ENCODE results near the gene MNT. TPM values are rescaled to one million over a fixed set of nuclear protein-coding genes. Genes with fewer than 3 reads are reported as not detected.

The MNT gene
- total RNA-seq, 4 donors from 2014 or later: 2.9 to 5.4 (median 4.2) TPM

- Histone ChIP-seq H3K4me1 (peaks cover 16 to 19% of the 10 kb centered on the region in 2 donors), H3K27me3 (no peaks in the 10 kb centered on the region), H3K9me3 (no peaks in the 10 kb centered on the region), H3K27ac (peak overlapping the region in 2 of 4 donors; percentile 16 to 81), H3K4me3 (no peak overlapping the region), H3K36me3 (peaks cover 0 to 17% of the 10 kb centered on the region in 2 donors)
- TF ChIP-seq POLR2A (IDR thresholded peaks at IDR 0.05) (no peak), CTCF (IDR thresholded peaks at IDR 0.05 in 4 of 5, conservative IDR thresholded peaks at IDR 0.05 in 1 of 5) (no peak)
- ATAC-seq (no peak), DNase-seq (no peak)
- in situ Hi-C loops (cut with MboI; ENCODE audit: low sequenced_read_pairs in 4 of 4) (loop anchor here in 1 of 4 donors (25.0 kb wide), 1 partner anchor 292 kb away; the partner anchor contains the start of gene CLUH), intact Hi-C loops (cut with DNase I; ENCODE audit: low total_unique reads) (no loop called here)
Observed at GRCh38 chr17:2420176-2420575, 19.3 kb upstream of the MNT start.

- no peaks in the 10 kb centered on the region for H3K9me3 ChIP-seq
- H3K4me1 ChIP-seq: peaks cover 16 to 19% of the 10 kb centered on the region in 2 donors
- intact Hi-C loops (cut with DNase I; ENCODE audit: low total_unique reads): loop anchor here (10.0 kb wide), 1 partner anchor 55 kb away; no protein-coding TSS in a partner anchor
- no peak for ATAC-seq
- peak overlapping the region; percentile 54 to 81 (median 74) for H3K27ac ChIP-seq
- H3K4me3 ChIP-seq: no peak overlapping the region
- H3K27me3 ChIP-seq: no peaks in the 10 kb centered on the region
- TF ChIP-seq POLR2A (IDR thresholded peaks at IDR 0.05) (no peak), CTCF (IDR thresholded peaks at IDR 0.05 in 4 of 5, conservative IDR thresholded peaks at IDR 0.05 in 1 of 5) (no peak)
- in situ Hi-C loops (cut with MboI; ENCODE audit: low sequenced_read_pairs in 4 of 4): loop anchor here in 3 of 4 donors (5.0 to 25.0 kb wide), 3 partner anchors 37 to 293 kb away; partner anchors contain the start of gene CLUH (in 1 of the 3)
- no peak for DNase-seq
- H3K36me3 ChIP-seq: peaks cover 0 to 17% of the 10 kb centered on the region in 2 donors
Observed at GRCh38 chr17:2419486-2419885, 18.6 kb upstream of the MNT start.

- DNase-seq: peak in 1 of 2 donors; percentile 76
- Histone ChIP-seq H3K4me1 (peaks cover 16 to 19% of the 10 kb centered on the region in 2 donors), H3K27me3 (no peaks in the 10 kb centered on the region)
Observed at GRCh38 chr17:2418572-2418971, 17.7 kb upstream of the MNT start.

GRCh38 chr17:2416010-2416734 is 15.3 kb upstream of the MNT start:
- no peak for TF ChIP-seq POLR2A (IDR thresholded peaks at IDR 0.05)
- TF ChIP-seq CTCF (IDR thresholded peaks at IDR 0.05 in 4 of 5, conservative IDR thresholded peaks at IDR 0.05 in 1 of 5): peak; percentile 96 to 98 (median 97)
- Histone ChIP-seq H3K9me3 (no peaks in the 10 kb centered on the region), H3K4me1 (peaks cover 16 to 28% of the 10 kb centered on the region in 2 donors), H3K27ac (peak overlapping the region; percentile 13 to 59 (median 44)), H3K27me3 (no peaks in the 10 kb centered on the region), H3K4me3 (no peak overlapping the region), H3K36me3 (peaks cover 0 to 17% of the 10 kb centered on the region in 2 donors)
- in situ Hi-C loops (cut with MboI; ENCODE audit: low sequenced_read_pairs in 4 of 4): loop anchor here in 3 of 4 donors (5.0 to 25.0 kb wide), 3 partner anchors 34 to 296 kb away; partner anchors contain the start of gene CLUH (in 1 of the 3)
- intact Hi-C loops (cut with DNase I; ENCODE audit: low total_unique reads): loop anchor here (1.0 to 10.0 kb wide), 2 partner anchors 34 to 51 kb away; no protein-coding TSS in a partner anchor
- ATAC-seq (peak; percentile 64 to 79), DNase-seq (peak; percentile 65 to 87)

More at GRCh38 chr17:2418572-2418971, 17.7 kb upstream of the MNT start:
- H3K27ac ChIP-seq: peak overlapping the region; percentile 54 to 81 (median 74)
- peak; percentile 48 to 78 for ATAC-seq
- H3K9me3 ChIP-seq: no peaks in the 10 kb centered on the region
- no peak overlapping the region for H3K4me3 ChIP-seq
- peaks cover 0 to 17% of the 10 kb centered on the region in 2 donors for H3K36me3 ChIP-seq
- intact Hi-C loops (cut with DNase I; ENCODE audit: low total_unique reads): loop anchor here (10.0 kb wide), 1 partner anchor 54 kb away; no protein-coding TSS in a partner anchor
- in situ Hi-C loops (cut with MboI; ENCODE audit: low sequenced_read_pairs in 4 of 4): loop anchor here in 3 of 4 donors (5.0 to 25.0 kb wide), 3 partner anchors 36 to 294 kb away; partner anchors contain the start of gene CLUH (in 1 of the 3)
- TF ChIP-seq CTCF (IDR thresholded peaks at IDR 0.05 in 4 of 5, conservative IDR thresholded peaks at IDR 0.05 in 1 of 5) (no peak), POLR2A (IDR thresholded peaks at IDR 0.05) (no peak)

Data from gastrocnemius medialis (tissue), 4 donors.